Measurements from ENCODE around the gene CWC22.
"Not testable (repeated sequence)": the region's sequence is repeated elsewhere in the genome, so short reads cannot be mapped to it uniquely, and the experiment has no call there.

GRCh38 chr2:180005465-180005864, 1.6 kb downstream of the CWC22 start:
- not testable (repeated sequence) for TF ChIP-seq POLR2AphosphoS5 (IDR thresholded peaks at IDR 0.05; ENCODE audit: borderline replicate concordance, low read depth, low read length); EZH2 (IDR thresholded peaks at IDR 0.05); FOXP2 (optimal IDR thresholded peaks at IDR 0.05; ENCODE audit: control extremely low read depth, extremely low read length, insufficient read depth)
